Thymus (tissue), 11 donors: ENCODE results near the gene CFAP90. TPM values are rescaled to one million over a fixed set of nuclear protein-coding genes. Genes with fewer than 3 reads are reported as not detected.

ENCODE experiments used
- DNase-seq, 9 donors: peaks; one replicate each; pipeline ENCODE4 v3.0.0-alpha.2; 2013; ENCODE audit warnings: low spot score in 9 of 9, low read depth in 6 of 9, missing footprints in 1 of 9
- H3K27ac ChIP-seq, 2 donors: one replicate each; pipeline ENCODE4 v1.5.1; 2013; ENCODE audit warnings: control low read depth in 1 of 2, low read depth in 1 of 2, low read length in 1 of 2, mild to moderate bottlenecking in 1 of 2, moderate library complexity in 1 of 2
- H3K27me3 ChIP-seq, 2 donors: one replicate each; pipeline ENCODE4 v1.5.1; 2013; ENCODE audit warnings: low read length in 1 of 2; ENCODE audit not compliant: control insufficient read depth in 2 of 2, insufficient read depth in 1 of 2
- H3K36me3 ChIP-seq, 2 donors: one replicate each; pipeline ENCODE4 v1.5.1; 2013; ENCODE audit warnings: low read length in 1 of 2, mild to moderate bottlenecking in 1 of 2, moderate library complexity in 1 of 2; ENCODE audit not compliant: control insufficient read depth in 2 of 2, insufficient read depth in 2 of 2
- H3K4me1 ChIP-seq, 2 donors: one replicate each; pipeline ENCODE4 v1.5.1; 2013; ENCODE audit warnings: low read length in 2 of 2; ENCODE audit not compliant: control insufficient read depth in 2 of 2, insufficient read depth in 2 of 2
- H3K4me3 ChIP-seq, 2 donors: one replicate each; pipeline ENCODE4 v1.5.1; 2013; ENCODE audit warnings: low read length in 2 of 2, control low read depth in 1 of 2, mild to moderate bottlenecking in 1 of 2
- H3K9me3 ChIP-seq, 2 donors: one replicate each; pipeline ENCODE4 v1.5.1; 2013; ENCODE audit warnings: low read length in 1 of 2, mild to moderate bottlenecking in 1 of 2; ENCODE audit not compliant: control insufficient read depth in 2 of 2, insufficient read depth in 1 of 2
- whole genome bisulfite sequencing: extraction: QIAGEN DNeasy Blood & Tissue Kit; methylation state at CpG from one replicate; pipeline ENCODE4 v1.1.7; 2013; 5-methylcytosine and 5-hydroxymethylcytosine counted together
- polyA plus RNA-seq: library from polyadenylated mRNA; stranded (reverse); fragments of 200-250 nt; gene quantifications from one replicate; pipeline ENCODE4 v1.2.3, GENCODE V29; 2013
- total RNA-seq: library from RNA; stranded (reverse); fragments of 120-200 nt; gene quantifications from one replicate; pipeline ENCODE4 v1.2.4, GENCODE V29; 2013
- donor health status: healthy.

The CFAP90 gene
- total and polyA plus RNA-seq, 2 donors, result 0.76 to 1.2 TPM

GRCh38 chr5:7822449-7822848, 28.5 kb downstream of the CFAP90 start:
- Histone ChIP-seq H3K27ac (no peak overlapping the region), H3K4me3 (no peak overlapping the region), H3K27me3 (no peaks in the 10 kb centered on the region), H3K9me3 (no peaks in the 10 kb centered on the region), H3K4me1 (no peaks in the 10 kb centered on the region), H3K36me3 (no peaks in the 10 kb centered on the region)
- WGBS, result 58% methylated on average over 3 of the region's 3 CpGs
- no peak for DNase-seq

DNA sequence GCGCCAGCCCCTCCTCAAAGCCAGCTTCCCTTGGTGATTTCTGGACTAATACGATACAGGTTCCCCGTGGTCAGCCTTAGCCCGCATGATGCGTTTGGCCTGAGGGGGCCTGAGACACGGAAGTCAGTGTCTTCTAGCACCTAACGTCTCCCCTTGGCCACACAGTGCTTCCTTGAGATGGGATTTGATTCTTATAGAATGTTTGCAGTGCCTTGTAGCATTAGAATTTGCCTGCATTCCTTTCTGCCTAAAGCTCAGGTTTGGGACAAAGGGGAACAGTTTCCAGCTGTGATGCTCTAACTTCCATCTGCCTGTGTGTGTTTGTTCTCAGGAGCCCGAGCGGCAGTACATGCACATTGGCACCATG, 34.4 kb downstream of the CFAP90 start:
- WGBS, result 50% methylated on average over 9 of the region's 9 CpGs
- no peaks in the 10 kb centered on the region for H3K4me1 ChIP-seq

DNA sequence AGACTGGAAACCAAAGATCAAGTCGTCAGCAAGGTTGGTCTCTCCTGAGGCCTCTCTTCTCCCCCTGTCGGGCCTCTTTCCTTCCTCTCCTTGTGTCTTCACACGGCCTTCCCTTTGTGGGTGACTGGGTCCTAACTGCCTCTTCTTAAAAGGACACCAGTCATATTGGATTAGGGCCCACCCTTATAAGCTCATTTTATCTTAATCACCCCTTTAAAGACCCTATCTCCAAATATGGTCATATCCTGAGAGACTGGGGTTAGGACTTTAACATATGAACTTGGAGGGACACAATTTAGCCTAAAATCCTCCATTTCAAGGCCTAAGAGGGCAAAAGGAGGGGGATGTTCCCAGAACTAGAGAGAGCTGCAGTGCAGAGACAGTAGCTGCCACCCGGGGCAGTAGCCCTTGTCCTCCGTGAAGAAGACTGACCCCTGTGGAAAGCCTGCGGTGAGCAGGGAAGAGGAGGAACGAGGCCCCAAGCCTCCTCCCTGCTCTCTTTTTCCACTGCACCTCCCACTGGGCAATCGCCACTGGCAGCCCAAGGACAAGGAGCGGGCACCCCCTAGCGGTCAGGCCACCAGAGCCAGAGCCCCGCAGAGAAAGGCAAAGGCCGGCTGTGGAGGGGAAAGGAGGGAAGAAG, 34.9 kb downstream of the CFAP90 start:
- H3K4me1 ChIP-seq, result no peaks in the 10 kb centered on the region
- WGBS, result 9% methylated on average over 12 of the region's 12 CpGs

More for the DNA sequence above, 34.4 kb downstream of the CFAP90 start:
- Histone ChIP-seq H3K4me3 (no peak overlapping the region), H3K36me3 (no peaks in the 10 kb centered on the region), H3K9me3 (no peaks in the 10 kb centered on the region), H3K27ac (no peak overlapping the region), H3K27me3 (no peaks in the 10 kb centered on the region)
- no peak for DNase-seq

DNA sequence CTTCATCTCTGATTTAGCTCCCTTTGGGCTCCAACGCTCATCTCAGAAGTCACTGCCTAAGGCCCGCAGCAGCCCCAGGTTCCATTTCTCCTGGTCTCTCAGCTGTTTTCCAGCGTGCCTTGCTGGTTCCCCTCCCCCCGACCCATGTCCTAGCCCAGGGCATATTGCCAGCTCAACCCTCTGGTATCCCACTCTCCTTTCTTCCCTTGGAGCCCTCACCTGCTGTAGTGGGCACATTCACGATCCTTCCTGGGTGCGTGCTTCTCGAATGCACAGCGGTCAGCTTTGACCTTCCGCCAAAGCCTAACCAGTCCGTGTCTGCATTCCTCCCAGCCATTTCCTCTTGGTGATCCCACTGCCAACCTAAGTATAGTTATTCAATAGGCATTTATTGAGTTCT, 36.1 kb downstream of the CFAP90 start:
- Histone ChIP-seq H3K9me3 (no peaks in the 10 kb centered on the region), H3K27me3 (no peaks in the 10 kb centered on the region), H3K27ac (no peak overlapping the region), H3K4me1 (no peaks in the 10 kb centered on the region), H3K36me3 (no peaks in the 10 kb centered on the region), H3K4me3 (no peak overlapping the region)
- WGBS, result 96% methylated on average over 10 of the region's 10 CpGs
- DNase-seq, result no peak

More for the DNA sequence above, 34.9 kb downstream of the CFAP90 start:
- H3K36me3 ChIP-seq, result no peaks in the 10 kb centered on the region
- no peaks in the 10 kb centered on the region for H3K27me3 ChIP-seq
- H3K4me3 ChIP-seq, result no peak overlapping the region
- no peaks in the 10 kb centered on the region for H3K9me3 ChIP-seq
- DNase-seq, result peak; percentile 3 to 52 (median 17)
- H3K27ac ChIP-seq, result no peak overlapping the region

DNA sequence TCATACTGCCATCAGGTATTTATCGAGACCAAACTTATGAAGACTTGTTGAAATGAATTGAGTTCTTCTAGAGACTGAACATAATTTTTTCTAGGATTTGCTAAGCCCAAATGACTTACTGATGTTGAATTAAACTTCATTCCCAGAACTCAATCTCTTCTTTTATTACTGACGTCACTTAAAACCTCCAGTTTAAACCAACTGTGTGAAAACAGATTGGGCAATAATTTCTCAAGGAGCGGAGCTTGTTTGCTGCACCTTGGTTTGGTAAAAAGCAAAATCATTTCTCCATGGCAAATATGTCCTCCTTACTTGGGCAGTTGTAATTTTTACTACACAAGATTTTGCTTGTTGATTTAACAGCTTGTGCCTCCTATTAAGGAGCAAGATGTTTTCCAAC, 37.4 kb downstream of the CFAP90 start:
- Histone ChIP-seq H3K9me3 (no peaks in the 10 kb centered on the region), H3K27ac (no peak overlapping the region), H3K4me1 (no peaks in the 10 kb centered on the region), H3K4me3 (no peak overlapping the region), H3K27me3 (no peaks in the 10 kb centered on the region), H3K36me3 (no peaks in the 10 kb centered on the region)
- DNase-seq, result no peak
- WGBS, result 98% methylated on average over 3 of the region's 3 CpGs

- DNase-seq, result no peak
- Histone ChIP-seq H3K4me1 (no peaks in the 10 kb centered on the region), H3K36me3 (no peaks in the 10 kb centered on the region), H3K9me3 (no peaks in the 10 kb centered on the region), H3K4me3 (no peak overlapping the region), H3K27ac (no peak overlapping the region), H3K27me3 (no peaks in the 10 kb centered on the region)
- 93% methylated on average over 2 of the region's 2 CpGs for WGBS
These were observed 37.9 kb downstream of the CFAP90 start for GRCh38 chr5:7813007-7813406.

GRCh38 chr5:7811715-7812114, 39.2 kb downstream of the CFAP90 start:
- Histone ChIP-seq H3K27me3 (no peaks in the 10 kb centered on the region), H3K9me3 (no peaks in the 10 kb centered on the region), H3K4me1 (no peaks in the 10 kb centered on the region), H3K27ac (no peak overlapping the region), H3K36me3 (no peaks in the 10 kb centered on the region), H3K4me3 (no peak overlapping the region)
- 56% methylated on average over 5 of the region's 5 CpGs for WGBS
- DNase-seq, result no peak

DNA sequence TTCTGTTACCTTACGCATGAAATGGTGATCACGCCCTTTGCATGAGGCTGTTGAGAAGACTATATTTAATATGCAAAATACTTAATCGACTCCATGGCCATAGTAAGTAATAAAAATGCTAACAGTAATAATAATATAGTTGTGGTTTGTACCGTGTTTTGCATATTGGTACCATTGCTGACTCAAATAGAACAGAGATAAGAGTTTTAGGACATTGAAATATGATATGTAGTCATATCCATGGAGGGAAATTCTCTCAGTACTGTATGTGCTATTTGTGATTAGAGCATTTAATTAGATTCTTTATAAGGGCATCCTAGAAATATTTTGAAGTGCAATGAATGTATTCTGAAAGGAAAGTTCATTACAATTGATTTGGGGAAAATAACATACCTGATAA, 41.9 kb downstream of the CFAP90 start:
- Histone ChIP-seq H3K36me3 (no peaks in the 10 kb centered on the region), H3K9me3 (no peaks in the 10 kb centered on the region), H3K27ac (no peak overlapping the region), H3K27me3 (no peaks in the 10 kb centered on the region), H3K4me3 (no peak overlapping the region), H3K4me1 (no peaks in the 10 kb centered on the region)
- 96% methylated on average over 4 of the region's 4 CpGs for WGBS
- no peak for DNase-seq

- H3K4me3 ChIP-seq, result no peak overlapping the region
- H3K4me1 ChIP-seq, result no peaks in the 10 kb centered on the region
- H3K9me3 ChIP-seq, result no peaks in the 10 kb centered on the region
- 96% methylated on average over 2 of the region's 2 CpGs for WGBS
- no peaks in the 10 kb centered on the region for H3K27me3 ChIP-seq
- no peak overlapping the region for H3K27ac ChIP-seq
- H3K36me3 ChIP-seq, result no peaks in the 10 kb centered on the region
- no peak for DNase-seq
These were observed 45.6 kb downstream of the CFAP90 start for GRCh38 chr5:7805379-7805778.

DNA sequence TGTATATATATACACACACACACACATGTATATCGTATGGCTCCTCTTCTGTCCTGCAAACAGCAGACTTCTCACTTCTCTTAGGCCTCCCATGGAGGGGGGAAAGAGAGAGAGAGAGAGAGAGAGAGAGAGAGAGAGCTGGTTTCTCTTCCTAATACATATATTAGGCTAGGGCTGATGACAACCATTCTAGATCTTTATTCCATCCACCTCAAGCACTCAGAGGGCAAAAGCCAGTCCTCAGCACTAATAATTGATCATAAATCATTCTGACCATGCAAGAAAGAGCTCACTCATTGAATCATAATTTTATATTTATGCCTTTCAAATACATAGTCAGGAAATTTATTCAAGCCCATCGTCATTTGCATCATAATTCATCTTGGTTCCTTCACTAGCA, 47.0 kb downstream of the CFAP90 start:
- H3K27me3 ChIP-seq, result no peaks in the 10 kb centered on the region
- WGBS, result 44% methylated on average over 2 of the region's 2 CpGs
- H3K9me3 ChIP-seq, result no peaks in the 10 kb centered on the region
- H3K27ac ChIP-seq, result no peak overlapping the region
- no peak overlapping the region for H3K4me3 ChIP-seq
- H3K36me3 ChIP-seq, result no peaks in the 10 kb centered on the region
- H3K4me1 ChIP-seq, result no peaks in the 10 kb centered on the region
- DNase-seq, result no peak
